Muscle layer of colon (tissue), 2 donors: ENCODE data around the gene DUSP16.
"Not testable (repeated sequence)": the region's sequence is repeated elsewhere in the genome, so short reads cannot be mapped to it uniquely, and the experiment has no call there.

Source experiments
- H3K27ac ChIP-seq: one replicate; pipeline ENCODE4 v1.7.0; 2013; ENCODE audit warnings: low read depth, mild to moderate bottlenecking, low read length, moderate library complexity
- H3K27me3 ChIP-seq, 2 donors: one replicate each; pipeline ENCODE4 v1.7.0; 2013; ENCODE audit warnings: low read length in 2 of 2, mild to moderate bottlenecking in 2 of 2; ENCODE audit not compliant: insufficient read depth in 2 of 2, control insufficient read depth in 1 of 2
- H3K36me3 ChIP-seq: one replicate; pipeline ENCODE4 v1.7.0; 2013; ENCODE audit warnings: mild to moderate bottlenecking, low read length; ENCODE audit not compliant: insufficient read depth
- H3K4me1 ChIP-seq: one replicate; pipeline ENCODE4 v1.7.0; 2013; ENCODE audit warnings: mild to moderate bottlenecking, low read length; ENCODE audit not compliant: insufficient read depth
- H3K4me3 ChIP-seq, 2 donors: one replicate each; pipeline ENCODE4 v1.7.0; 2013; ENCODE audit warnings: low read length in 2 of 2, low read depth in 1 of 2, mild to moderate bottlenecking in 1 of 2, moderate library complexity in 1 of 2
- H3K9ac ChIP-seq: one replicate; pipeline ENCODE4 v1.7.0; 2013; ENCODE audit warnings: low read length
- H3K9me3 ChIP-seq: one replicate; pipeline ENCODE4 v1.7.0; 2013; ENCODE audit warnings: mild to moderate bottlenecking, low read length
- donor health status: abdominal sarcoma.
- donor health status: Adenocarcinoma of cecum.

DUSP16 gene

GRCh38 chr12:12528361-12529270 is 34.0 kb downstream of the DUSP16 start:
- Histone ChIP-seq H3K9ac (no peak overlapping the region), H3K27ac (no peak overlapping the region), H3K36me3 (no peaks in the 10 kb centered on the region), H3K4me1 (peaks cover 14% of the 10 kb centered on the region), H3K9me3 (no peaks in the 10 kb centered on the region), H3K4me3 (no peak overlapping the region), H3K27me3 (no peaks in the 10 kb centered on the region)

GRCh38 chr12:12527820-12528296 is 34.8 kb downstream of the DUSP16 start:
- Histone ChIP-seq H3K9ac (no peak overlapping the region), H3K27ac (no peak overlapping the region), H3K4me1 (peaks cover 9% of the 10 kb centered on the region), H3K36me3 (no peaks in the 10 kb centered on the region), H3K4me3 (no peak overlapping the region), H3K27me3 (no peaks in the 10 kb centered on the region), H3K9me3 (no peaks in the 10 kb centered on the region)

- no peaks in the 10 kb centered on the region for H3K27me3 ChIP-seq
- no peak overlapping the region for H3K27ac ChIP-seq
- no peaks in the 10 kb centered on the region for H3K36me3 ChIP-seq
- H3K4me3 ChIP-seq = no peak overlapping the region
- no peak overlapping the region for H3K9ac ChIP-seq
- H3K9me3 ChIP-seq = no peaks in the 10 kb centered on the region
- H3K4me1 ChIP-seq = peaks cover 5% of the 10 kb centered on the region
These were observed 38.5 kb downstream of the DUSP16 start for GRCh38 chr12:12524128-12524527.

- Histone ChIP-seq H3K4me3 (no peak overlapping the region), H3K4me1 (peaks cover 3% of the 10 kb centered on the region), H3K9me3 (no peaks in the 10 kb centered on the region), H3K9ac (no peak overlapping the region), H3K27me3 (no peaks in the 10 kb centered on the region), H3K27ac (no peak overlapping the region), H3K36me3 (no peaks in the 10 kb centered on the region)
These were observed 39.4 kb downstream of the DUSP16 start for GRCh38 chr12:12523229-12523628.

- not testable (repeated sequence) for H3K4me1 ChIP-seq, H3K27me3 ChIP-seq, H3K9ac ChIP-seq, H3K4me3 ChIP-seq, H3K27ac ChIP-seq, H3K36me3 ChIP-seq, H3K9me3 ChIP-seq
These were observed 40.0 kb downstream of the DUSP16 start for GRCh38 chr12:12522657-12523056.

- Histone ChIP-seq H3K9me3 (no peaks in the 10 kb centered on the region), H3K9ac (no peak overlapping the region), H3K27ac (no peak overlapping the region), H3K4me1 (no peaks in the 10 kb centered on the region), H3K4me3 (no peak overlapping the region), H3K36me3 (no peaks in the 10 kb centered on the region), H3K27me3 (no peaks in the 10 kb centered on the region)
These were observed 40.8 kb downstream of the DUSP16 start for GRCh38 chr12:12521888-12522287.

- Histone ChIP-seq H3K9ac (no peak overlapping the region), H3K9me3 (no peaks in the 10 kb centered on the region), H3K36me3 (no peaks in the 10 kb centered on the region), H3K27me3 (no peaks in the 10 kb centered on the region), H3K27ac (no peak overlapping the region), H3K4me1 (no peaks in the 10 kb centered on the region), H3K4me3 (no peak overlapping the region)
These were observed 41.6 kb downstream of the DUSP16 start for GRCh38 chr12:12521044-12521485.

GRCh38 chr12:12520273-12520672 is 42.4 kb downstream of the DUSP16 start:
- Histone ChIP-seq H3K27me3 (no peaks in the 10 kb centered on the region), H3K9ac (no peak overlapping the region), H3K36me3 (no peaks in the 10 kb centered on the region), H3K4me3 (no peak overlapping the region), H3K27ac (no peak overlapping the region), H3K9me3 (no peaks in the 10 kb centered on the region), H3K4me1 (no peaks in the 10 kb centered on the region)

GRCh38 chr12:12519354-12519998 is 43.2 kb downstream of the DUSP16 start:
- H3K27ac ChIP-seq = no peak overlapping the region
- H3K36me3 ChIP-seq = no peaks in the 10 kb centered on the region
- H3K4me3 ChIP-seq = no peak overlapping the region
- no peak overlapping the region for H3K9ac ChIP-seq
- H3K27me3 ChIP-seq = no peaks in the 10 kb centered on the region
- no peaks in the 10 kb centered on the region for H3K4me1 ChIP-seq
- H3K9me3 ChIP-seq = no peaks in the 10 kb centered on the region

- H3K27ac ChIP-seq = no peak overlapping the region
- peaks cover under 1% of the 10 kb centered on the region for H3K4me1 ChIP-seq
- H3K9me3 ChIP-seq = no peaks in the 10 kb centered on the region
- H3K27me3 ChIP-seq = no peaks in the 10 kb centered on the region
- H3K36me3 ChIP-seq = no peaks in the 10 kb centered on the region
- no peak overlapping the region for H3K4me3 ChIP-seq
- no peak overlapping the region for H3K9ac ChIP-seq
These were observed 43.7 kb downstream of the DUSP16 start for GRCh38 chr12:12518919-12519318.

- no peak overlapping the region for H3K27ac ChIP-seq
- no peaks in the 10 kb centered on the region for H3K9me3 ChIP-seq
- H3K4me3 ChIP-seq = no peak overlapping the region
- H3K9ac ChIP-seq = no peak overlapping the region
- no peaks in the 10 kb centered on the region for H3K27me3 ChIP-seq
- no peaks in the 10 kb centered on the region for H3K36me3 ChIP-seq
- peaks cover 5% of the 10 kb centered on the region for H3K4me1 ChIP-seq
These were observed 44.2 kb downstream of the DUSP16 start for GRCh38 chr12:12518464-12518845.
